Activated T-cell treated with anti-CD3 and anti-CD28 coated beads for 1 hour (primary cell): ENCODE data around the gene TMEM234.

ENCODE experiments used
- DNase-seq: peaks from one replicate; pipeline ENCODE4 v3.0.0-alpha.2; 2020; ENCODE audit warnings: low read depth

TMEM234 gene

DNA sequence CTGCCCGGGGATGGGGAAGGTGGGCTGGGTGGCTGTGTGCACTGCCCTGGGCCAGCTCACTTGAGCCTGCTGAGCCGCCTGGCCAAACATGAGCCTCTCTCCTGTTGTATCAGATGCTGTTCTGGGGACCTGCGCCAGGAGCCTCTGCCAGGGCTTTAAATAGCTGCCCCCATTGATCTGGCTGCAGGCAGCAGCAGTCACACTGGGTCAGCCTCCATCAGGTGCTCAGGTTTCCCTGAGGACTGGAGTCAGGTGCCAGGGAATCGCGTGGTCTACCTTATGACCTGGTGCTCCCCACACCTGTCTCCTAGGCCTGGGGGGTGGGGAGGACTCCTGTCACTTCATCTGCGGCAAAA is 22.5 kb downstream of the TMEM234 start:
- no peak for DNase-seq

DNA sequence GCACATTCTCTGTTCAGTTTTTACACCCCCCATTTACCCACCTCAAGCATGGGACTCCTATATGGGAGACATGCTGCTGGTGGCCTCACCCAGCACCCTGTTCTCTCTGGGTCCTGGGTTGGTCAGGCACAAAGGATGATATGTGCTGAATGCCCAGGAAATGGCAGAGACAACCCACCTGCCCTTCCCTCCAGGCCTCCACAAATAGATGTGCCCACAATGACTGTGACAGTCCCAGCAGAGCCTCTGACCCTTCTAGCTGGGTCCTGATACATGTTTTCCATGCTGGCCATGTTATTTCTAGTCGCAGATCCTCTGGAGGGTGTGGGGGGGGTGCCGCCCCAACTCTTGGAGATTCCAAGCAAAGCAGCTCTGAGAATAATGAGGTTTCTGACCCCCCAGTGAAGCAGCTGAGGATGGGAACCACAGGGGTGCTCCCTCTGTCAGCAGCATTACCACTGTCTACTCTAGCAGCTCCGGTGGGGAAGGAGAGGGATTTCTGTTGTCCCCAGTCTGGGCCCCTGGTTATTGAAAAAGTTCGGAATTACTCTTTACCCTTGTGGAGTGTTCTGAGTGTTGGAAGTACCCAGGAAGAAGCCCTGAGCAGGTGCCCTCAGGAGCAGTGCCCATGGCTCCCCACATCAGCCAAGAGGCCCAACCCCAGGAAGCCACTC is 23.0 kb downstream of the TMEM234 start:
- DNase-seq: no peak

DNA sequence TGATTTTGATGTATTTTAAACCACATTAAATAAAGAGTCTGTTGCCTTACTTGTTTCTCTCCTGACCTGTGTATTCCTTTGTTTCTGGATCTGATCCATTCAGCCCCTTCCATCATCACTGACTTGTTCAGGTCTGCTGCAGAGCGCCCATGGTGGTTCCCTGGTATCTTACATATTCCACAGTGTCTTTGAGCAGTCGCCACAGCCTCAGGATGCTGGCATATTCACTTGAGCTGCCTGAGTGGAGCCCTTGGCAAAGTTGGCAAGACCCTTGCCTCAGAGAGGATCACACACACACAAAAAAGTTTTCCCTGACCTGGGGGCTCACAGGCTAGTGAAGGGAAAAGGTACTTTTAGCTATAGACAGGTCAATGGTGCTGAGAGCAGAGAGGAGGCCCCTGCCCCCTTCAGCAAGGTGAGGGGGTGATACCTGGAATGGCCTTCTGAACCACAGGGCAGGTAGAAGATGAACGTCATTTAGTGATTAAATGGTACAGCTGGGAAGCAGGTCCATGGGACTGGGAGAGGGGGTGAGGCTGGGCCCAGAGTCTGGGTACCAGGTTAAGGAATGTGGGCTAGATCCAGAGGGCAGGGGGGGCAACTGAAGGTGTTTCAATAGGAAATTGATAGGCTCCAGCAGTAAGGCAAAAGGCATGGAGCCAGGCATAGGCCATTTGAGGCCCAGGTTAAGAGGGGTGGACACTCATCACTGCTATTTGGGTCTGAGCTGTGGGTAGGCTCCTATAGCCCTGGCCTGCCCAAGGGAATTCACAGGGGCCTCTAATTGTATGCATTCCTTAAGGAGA is 23.7 kb downstream of the TMEM234 start:
- DNase-seq: no peak

DNA sequence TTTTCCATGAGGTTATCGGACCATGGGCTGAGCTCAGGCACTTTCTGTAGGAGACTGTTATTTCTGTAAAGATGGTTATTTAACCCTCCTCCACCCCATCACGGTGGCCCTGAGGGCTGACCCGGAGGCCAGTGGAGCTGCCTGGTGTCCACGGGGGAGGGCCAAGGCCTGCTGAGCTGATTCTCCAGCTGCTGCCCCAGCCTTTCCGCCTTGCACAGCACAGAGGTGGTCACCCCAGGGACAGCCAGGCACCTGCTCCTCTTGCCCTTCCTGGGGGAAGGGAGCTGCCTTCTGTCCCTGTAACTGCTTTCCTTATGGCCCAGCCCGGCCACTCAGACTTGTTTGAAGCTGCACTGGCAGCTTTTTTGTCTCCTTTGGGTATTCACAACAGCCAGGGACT is 24.3 kb downstream of the TMEM234 start:
- DNase-seq: no peak

DNA sequence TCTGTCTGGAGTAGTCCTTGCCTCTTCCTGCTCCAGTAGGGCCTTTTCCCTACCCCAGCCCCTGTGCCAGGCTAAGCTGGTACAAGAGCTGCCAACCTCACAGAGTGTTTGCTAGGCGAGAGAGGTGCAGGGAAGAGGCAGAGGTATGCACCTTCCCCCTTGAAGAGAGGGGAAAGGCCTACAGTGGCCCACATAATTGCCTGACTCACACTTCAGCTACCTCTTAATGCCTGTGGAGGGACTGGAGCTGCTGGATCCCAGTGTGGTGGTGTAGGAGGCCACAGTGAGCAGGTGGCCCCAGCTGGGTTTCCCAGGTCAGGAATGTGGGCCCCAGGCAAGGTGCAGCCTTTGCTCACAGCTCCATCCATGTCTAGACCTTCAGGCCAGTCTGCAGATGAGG is 25.1 kb downstream of the TMEM234 start:
- DNase-seq: no peak

DNA sequence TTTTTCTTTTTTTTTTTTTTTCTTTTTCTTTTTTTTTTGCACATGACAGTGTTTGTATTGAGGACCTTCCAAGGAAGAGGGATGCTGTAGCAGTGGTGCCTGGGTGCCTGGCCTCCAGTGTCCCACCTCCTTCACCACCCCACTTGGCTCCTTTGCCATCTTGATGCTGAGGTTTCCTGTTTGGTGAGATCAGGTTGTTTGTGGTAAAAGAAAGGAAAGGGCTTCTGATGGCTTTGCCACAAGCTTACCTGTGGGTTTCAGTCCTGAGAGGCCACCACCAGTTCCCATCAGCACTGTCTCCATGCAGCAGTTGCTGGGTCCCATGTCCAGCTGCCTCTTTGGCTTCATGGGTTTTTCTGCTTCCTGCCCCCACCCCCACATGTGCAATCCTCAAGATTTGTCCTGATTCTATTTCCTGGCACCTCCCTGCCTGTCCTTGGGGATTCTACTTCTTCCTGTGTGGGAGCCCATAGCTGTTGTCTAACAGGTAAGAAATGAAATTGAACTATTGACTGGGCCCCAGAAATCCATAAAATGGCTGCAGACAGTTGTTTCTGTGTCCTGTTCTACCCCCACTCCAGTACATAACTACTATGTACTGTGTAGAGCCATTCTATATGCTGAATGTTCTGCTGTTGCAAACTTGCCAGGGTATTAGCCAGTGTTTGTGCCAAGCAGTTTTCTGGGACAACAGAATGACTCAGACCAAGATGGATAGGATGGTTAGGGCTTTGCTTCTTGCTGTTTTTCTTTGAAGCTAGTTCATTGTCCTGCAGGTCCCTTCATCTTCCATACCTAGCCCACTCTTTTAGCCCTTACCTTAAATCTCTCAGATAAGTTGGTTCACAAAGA is 26.0 kb downstream of the TMEM234 start:
- no peak for DNase-seq

DNA sequence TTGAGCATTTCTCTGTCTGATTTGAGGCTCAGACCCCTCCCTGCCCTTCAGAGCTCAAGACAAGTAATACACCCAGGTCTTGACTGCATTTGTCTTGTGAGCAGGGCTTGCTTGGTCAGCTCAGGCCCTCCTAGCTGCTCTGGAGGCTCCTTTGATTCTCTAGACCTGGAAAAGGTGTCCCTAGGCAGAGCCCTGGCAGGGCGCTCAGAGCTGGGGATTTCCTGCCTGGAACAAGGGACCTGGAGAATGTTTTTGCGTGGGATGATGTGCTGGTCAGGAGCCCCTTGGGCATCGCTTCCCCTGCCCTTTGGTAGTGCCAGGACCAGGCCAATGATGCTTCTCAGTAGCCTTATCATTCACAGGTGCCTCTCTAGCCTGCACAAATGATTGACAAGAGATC is 26.6 kb downstream of the TMEM234 start:
- DNase-seq: no peak

DNA sequence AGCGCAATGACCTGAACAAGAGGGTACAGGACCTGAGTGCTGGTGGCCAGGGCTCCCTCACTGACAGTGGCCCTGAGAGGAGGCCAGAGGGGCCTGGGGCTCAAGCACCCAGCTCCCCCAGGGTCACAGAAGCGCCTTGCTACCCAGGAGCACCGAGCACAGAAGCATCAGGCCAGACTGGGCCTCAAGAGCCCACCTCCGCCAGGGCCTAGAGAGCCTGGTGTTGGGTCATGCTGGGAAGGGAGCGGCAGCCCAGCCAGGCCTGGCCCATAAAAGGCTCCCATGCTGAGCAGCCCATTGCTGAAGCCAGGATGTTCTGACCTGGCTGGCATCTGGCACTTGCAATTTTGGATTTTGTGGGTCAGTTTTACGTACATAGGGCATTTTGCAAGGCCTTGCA is 27.2 kb downstream of the TMEM234 start:
- DNase-seq: no peak

DNA sequence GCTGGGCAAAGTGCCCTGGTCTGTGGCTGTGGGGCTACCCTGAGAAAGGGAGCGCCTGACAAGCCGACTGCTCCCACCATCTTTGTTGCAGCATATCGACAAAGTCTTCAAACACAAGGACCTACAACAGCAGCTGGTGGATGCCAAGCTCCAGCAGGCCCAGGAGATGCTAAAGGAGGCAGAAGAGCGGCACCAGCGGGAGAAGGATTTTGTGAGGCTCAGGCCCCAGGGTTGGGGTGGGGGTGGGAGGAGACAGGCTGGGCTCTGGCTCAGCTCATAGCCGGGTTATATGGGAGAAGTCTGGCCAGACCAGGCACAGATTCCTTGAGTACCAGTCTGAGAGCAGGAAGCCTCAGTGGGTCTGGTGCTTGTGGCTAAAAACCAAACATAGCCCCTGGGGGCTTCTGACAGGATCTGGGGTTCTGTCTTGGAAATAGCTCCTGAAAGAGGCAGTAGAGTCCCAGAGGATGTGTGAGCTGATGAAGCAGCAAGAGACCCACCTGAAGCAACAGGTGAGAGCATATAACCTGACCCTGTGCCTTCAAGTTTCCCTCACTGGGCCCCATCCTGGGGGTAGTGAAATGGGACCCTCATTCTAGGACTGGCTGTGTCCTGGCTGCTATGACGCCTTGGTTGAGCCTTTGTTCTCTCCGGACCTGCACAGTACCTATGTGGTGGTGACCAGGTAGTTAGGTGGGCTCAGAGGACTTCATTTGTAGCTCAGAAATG is 29.8 kb downstream of the TMEM234 start:
- no peak for DNase-seq

DNA sequence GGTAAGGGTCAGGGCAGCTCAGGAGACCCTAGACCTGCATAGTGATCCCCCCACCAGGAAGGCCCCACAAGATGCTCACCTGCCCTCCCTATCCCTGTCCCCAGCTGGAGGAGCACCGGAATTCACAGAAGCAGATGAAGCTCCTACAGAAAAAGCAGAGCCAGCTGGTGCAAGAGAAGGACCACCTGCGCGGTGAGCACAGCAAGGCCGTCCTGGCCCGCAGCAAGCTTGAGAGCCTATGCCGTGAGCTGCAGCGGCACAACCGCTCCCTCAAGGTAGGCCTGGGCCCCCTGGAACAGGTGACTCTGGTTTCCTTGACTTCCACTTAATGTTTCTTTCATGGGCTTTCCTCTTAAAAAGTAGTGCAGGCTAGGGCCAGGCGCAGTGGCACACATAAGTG is 34.3 kb downstream of the TMEM234 start:
- DNase-seq: no peak

DNA sequence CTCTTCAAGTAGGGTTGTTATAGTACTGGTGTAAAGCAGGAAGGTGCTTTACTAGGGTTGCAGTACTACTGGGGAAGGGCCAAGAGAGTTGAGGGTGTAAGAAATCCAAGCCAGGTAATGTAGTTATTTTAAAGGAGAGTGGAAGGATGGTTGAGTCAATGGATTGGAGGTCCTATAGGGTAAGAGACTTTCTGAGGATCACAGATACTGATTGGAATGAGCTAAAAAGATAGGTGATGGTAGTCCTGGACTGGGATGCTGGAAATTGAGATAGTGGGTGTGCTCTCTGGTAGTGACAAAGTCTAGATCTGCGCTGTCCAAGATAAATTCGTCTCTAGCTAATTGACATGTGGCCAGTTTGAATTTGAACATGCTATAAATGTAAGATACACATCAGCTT is 35.7 kb downstream of the TMEM234 start:
- DNase-seq: no peak

DNA sequence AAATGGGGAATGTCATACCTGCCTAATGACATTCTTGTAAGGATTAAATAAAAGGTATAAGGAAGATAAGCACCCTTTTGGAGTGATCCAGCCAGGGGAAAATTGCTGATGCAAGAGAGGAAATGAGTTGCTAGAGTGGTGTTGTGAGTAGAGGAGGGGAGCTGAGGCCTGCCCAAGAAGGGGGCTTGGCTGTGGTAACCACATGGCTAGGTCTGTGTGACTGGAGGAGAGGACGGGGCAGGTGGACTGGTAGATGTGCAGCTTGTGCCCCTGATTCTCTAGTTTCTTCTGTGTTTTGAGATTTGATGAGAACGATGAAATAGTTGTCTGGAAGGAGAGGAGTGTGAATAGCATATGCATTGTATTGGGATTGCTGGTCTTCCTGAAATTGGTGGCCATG is 36.1 kb downstream of the TMEM234 start:
- no peak for DNase-seq

DNA sequence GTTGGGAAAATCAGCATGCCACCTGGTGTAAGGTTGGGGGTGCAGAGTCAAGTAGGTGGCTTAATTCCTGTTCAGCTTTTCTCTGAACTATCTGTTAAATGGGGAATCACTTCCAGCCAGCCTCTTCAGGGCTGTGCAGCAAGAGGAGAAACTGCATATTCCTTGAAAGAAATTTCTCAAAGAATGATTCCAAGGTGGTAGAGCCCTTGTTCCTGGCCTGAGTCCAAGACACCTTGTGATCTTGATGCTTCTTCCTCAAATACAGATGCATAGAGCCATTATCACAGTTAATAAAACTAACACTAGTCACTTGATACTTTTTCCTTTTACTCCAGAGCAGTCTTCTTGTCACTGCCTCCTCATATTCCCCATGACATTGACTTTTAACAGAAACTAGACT is 37.5 kb downstream of the TMEM234 start:
- DNase-seq: no peak

DNA sequence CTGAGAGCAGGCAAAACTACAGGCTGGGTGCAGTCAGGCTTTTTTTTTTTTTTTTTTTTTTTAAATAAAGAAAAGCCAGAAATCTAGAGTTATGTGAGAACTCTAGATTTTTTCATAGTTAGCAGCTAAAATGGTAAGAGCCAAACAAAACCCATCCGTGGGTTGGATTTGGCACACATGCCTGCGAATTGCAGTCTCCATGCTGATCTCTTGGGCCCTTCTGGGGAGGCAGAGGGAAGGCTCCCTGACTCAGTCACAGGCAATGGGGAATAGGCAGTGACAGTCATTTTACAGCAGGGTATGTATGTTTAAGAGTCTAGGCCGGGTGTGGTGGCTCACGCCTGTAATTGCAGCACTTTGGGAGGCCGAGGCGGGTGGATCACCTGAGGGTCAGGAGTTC is 40.1 kb downstream of the TMEM234 start:
- DNase-seq: no peak

DNA sequence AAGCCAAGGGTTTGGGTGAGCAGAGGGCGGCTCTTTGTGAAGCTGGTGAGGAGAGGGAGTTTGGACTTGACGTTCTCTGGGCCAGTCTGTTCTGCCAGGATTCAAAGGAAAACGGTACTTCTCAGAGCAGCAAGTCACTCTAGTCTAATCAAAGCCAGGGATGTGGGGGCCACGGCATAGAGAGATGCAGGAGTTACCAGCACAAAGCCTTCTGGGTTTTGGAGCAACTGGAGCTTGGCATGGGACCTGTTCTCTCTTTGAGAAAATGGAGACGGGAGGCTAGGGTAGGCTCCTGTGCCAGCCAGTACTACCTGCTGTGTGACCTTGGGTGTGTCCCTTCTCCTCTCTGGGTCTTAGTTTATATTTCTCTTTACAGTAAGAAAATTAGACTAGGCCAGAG is 40.6 kb downstream of the TMEM234 start:
- DNase-seq: no peak

DNA sequence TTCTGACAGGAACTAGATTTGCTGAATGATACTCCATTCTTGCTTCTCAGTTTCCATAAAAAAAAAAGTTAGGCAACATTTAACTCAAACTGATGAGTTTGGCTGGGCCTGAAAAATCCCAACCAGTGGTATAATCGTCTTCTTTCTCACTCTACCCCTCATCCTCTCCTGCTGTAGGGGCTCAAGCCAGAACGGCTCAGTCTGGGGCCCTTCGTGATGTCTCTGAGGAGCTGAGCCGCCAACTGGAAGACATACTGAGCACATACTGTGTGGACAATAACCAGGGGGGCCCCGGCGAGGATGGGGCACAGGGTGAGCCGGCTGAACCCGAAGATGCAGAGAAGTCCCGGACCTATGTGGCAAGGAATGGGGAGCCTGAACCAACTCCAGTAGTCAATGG is 41.1 kb downstream of the TMEM234 start:
- no peak for DNase-seq

DNA sequence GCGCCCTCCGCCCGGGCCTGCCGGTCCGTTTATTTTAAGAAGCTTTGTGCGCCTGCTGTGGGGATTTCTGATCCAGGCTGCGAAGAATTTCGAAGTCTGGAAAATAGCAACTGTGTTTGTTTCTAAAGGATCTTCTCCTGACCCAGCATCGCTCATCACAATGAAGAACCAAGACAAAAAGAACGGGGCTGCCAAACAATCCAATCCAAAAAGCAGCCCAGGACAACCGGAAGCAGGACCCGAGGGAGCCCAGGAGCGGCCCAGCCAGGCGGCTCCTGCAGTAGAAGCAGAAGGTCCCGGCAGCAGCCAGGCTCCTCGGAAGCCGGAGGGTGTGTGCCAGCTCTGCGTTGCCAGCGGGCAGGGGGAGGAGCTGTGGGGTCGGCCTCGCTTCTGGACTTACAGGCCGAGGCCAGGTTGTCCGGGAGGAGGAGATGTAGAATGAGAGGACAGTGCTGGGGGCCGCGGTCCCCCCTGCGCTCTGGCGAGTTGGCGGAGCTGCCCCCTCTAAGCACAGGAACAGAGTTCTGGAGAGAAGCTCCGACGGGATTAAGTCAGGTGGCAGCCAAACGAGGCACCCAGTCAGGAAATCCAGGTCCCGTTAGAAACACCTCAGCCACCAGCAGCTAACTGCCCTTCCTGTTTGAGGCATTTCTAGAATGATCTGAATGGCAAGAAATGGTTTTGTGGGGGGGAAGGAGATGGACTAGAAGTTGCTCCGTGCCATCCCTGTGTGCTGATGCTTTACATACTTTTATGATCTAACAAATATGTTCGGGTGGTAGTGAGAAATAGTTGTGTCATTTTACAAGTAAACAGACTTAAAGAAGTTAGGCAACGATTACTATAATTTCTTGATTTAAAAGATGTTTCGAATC is 41.7 kb downstream of the TMEM234 start:
- no peak for DNase-seq

DNA sequence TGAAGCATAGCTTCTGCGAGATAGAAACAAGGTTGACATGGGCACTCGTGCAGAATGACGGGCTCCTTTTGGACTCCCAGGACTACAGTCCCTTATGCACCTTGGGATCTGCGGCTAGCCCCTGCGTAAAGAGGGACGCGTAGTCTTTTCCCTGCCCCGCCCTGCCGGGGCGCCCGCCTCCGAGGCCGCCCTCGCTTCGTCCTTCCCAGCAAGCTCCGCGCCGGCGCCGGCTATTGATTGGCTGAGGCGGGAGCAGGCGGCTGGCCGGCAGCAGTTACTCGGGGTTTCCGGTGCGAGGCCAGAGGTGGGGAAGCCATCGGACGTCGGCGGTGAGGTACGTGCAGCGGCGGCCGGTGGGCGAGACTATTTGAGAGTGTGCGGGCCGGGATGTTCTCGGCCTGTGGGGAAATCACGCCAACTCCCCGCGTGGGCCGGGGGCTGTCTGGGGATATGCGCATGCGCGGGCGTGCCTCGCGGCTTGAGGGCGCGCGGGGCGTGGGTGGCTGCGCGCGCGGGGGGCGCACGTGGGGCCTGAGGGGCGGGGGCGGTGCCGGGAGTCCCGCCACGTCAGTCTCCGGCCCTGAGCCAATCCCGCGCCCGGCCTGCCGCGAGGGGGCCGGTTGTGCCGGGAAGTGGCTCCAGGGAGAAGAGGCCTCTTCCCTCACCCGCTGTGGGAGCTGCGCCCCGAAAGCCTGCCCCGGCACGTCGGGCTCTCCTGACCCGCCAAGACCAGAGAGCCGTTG is 42.5 kb downstream of the TMEM234 start, which contains the start of gene TXLNA:
TSS of gene TXLNA (plus strand) at position 233 of the 743 bp plus-strand sequence. CDS start 671 bp downstream, outside the sequence.
- DNase-seq: peak; percentile 85

DNA sequence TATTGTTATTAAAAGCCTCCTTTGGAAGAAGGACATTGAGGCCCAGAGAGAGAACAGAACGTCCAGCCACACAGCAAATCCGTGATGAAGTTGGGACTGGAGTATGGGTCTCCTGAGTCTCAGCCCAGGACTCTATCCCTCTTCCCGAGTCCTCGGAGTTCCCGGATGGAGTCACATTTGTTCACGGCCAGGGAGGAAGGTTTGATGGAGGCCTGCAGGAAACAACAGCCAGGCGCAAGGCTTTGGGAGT is 43.0 kb downstream of the TMEM234 start:
- DNase-seq: no peak

DNA sequence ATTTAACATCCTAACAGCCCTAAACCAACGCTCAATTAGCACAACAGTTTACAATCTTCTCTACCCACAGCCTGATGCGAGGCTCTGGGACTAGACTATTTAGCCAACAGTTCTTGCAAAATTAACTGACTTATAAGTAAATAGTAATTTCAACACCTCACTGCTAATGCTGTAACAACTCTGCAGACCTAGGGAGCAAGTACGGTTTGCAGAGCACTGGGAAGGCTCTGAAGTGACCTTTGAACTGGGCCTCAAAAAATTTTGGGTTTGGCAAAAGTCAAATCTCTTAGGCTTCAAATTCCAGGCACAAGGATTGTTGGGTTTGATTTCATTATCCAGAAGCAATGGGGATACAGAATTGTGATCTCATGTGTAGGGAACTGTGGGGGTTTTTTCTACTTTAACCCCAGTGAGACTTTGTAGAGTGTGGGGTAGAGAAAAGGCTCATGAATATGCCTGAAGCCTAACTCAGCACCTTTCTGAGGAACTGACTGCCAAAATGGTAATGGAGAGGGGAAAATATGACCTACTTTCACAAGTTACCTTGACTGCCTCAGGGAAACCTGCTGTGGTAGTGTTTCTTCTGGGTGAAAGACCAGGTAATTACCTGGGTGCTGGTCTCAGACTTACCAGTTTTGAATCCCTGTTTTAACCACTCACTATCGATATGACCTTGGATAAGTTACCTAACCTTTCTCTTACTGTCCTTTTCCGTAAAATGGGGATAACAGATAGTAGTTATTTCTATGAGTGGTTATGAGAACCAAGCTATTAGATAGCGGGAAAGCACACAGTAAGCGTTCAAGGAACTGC is 43.6 kb downstream of the TMEM234 start:
- DNase-seq: no peak
